ENCODE data around the gene CPED1. TPM values are rescaled to one million over a fixed set of nuclear protein-coding genes. Genes with fewer than 3 reads are reported as not detected.

CPED1 gene
- total RNA-seq, 1 donor from 2014 or later: 27.3 TPM

- Histone ChIP-seq H3K27ac (no peak overlapping the region), H3K9me3 (no peaks in the 10 kb centered on the region), H3K27me3 (no peaks in the 10 kb centered on the region), H3K36me3 (no peaks in the 10 kb centered on the region), H3K4me1 (no peaks in the 10 kb centered on the region), H3K4me3 (no peak overlapping the region)
- intact Hi-C loops (cut with DNase I): no loop called here
- no peak for DNase-seq (ENCODE audit: extremely low spot score in 2 of 2)
- no peak for TF ChIP-seq POLR2A (IDR thresholded peaks at IDR 0.05)
- no peak for TF ChIP-seq POLR2AphosphoS5 (IDR thresholded peaks at IDR 0.05; ENCODE audit: insufficient read depth in 1 of 2, low read depth in 1 of 2)
- no peak for TF ChIP-seq CTCF (IDR thresholded peaks at IDR 0.05)
These were observed 356.0 kb downstream of the CPED1 start for GRCh38 chr7:121344497-121344896.

Small RNAs within 50 kb of the gene (small RNA-seq; reads per million reads assigned to genes)
- gene HMGN1P18: not detected
- not detected for gene RNA5SP240
- not detected for gene RNA5SP241
- gene RNU6-517P: not detected

Other genes starting within 250 kb of the CPED1 start
- 9.6 TPM for gene TSPAN12, start 130.6 kb upstream of the CPED1 start, total RNA-seq
- gene ING3, start 37.9 kb upstream of the CPED1 start, total RNA-seq: 14.0 TPM

Data from vagina (tissue), 2 donors.